Colonic mucosa (tissue), 4 donors: ENCODE data around the gene ZBTB24. TPM values are rescaled to one million over a fixed set of nuclear protein-coding genes. Genes with fewer than 3 reads are reported as not detected.

ENCODE experiments used
- DNase-seq: peaks from one replicate; pipeline ENCODE4 v3.0.0-alpha.2; 2020
- H3K27ac ChIP-seq: fragments of 200-600 bp; one replicate; pipeline ENCODE4 v1.8.0; 2021
- H3K27me3 ChIP-seq: fragments of 200-600 bp; one replicate; pipeline ENCODE4 v1.8.0; 2021
- H3K36me3 ChIP-seq: fragments of 200-600 bp; one replicate; pipeline ENCODE4 v1.8.0; 2021
- H3K4me1 ChIP-seq: fragments of 200-600 bp; one replicate; pipeline ENCODE4 v1.8.0; 2021; ENCODE audit warnings: mild to moderate bottlenecking
- H3K4me3 ChIP-seq: fragments of 200-600 bp; one replicate; pipeline ENCODE4 v1.8.0; 2021
- H3K9ac ChIP-seq, 2 donors: one replicate each; pipeline ENCODE4 v1.7.0; 2013; ENCODE audit warnings: control low read depth in 2 of 2, low read depth in 2 of 2, low read length in 2 of 2
- H3K9me3 ChIP-seq: fragments of 200-600 bp; one replicate; pipeline ENCODE4 v1.8.0; 2021
- intact Hi-C: fragments of 100-400 bp; cut with DNase I; formaldehyde crosslinking; loops from one replicate; pipeline ENCODE4 v1.14.1; 2022
- total RNA-seq, 2 donors: library from RNA; stranded (reverse); fragmentation: NEBNext Ultra II Directional in 1 of 2; extraction: Animal tissue kit (Norgen Biotek cat#: 25700) in 1 of 2; gene quantifications; one replicate each; pipeline ENCODE4 v1.2.1, GENCODE V29; 2021
- TF ChIP-seq, protein P1 (sequence below): fragments of 200-600 bp; IDR thresholded peaks from one replicate; pipeline ENCODE4 v1.8.0; 2022; ENCODE audit warnings: antibody characterized with exemption, mild to moderate bottlenecking
- donor health status: healthy.
- donor health status: DM: no; HTN: no; CAD: no.
- donor health status: DM: no; HTN: no; CAD: no.

The ZBTB24 gene
- total RNA-seq, 2 donors from 2014 or later: 5.4 to 7.6 TPM

DNA sequence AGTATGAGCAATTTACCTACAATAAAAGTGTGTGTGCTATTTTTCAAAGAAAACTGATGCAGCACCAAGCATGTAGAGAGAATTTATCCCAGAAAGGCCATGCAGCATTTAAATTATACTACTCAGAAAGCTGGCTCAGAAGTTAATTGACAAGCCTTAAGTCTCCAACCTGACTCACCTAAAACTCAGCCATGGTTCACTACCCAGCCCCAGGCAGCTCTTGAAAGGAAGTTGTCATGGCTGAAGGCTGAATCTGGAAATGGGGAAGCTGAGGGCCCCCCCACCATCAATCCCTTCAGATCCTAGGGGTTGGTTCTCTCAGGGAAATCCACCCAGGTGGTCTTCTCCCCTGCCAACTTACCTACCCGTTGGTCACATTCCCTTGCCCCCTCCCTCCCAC, 62.3 kb downstream of the ZBTB24 start:
- no peak overlapping the region for H3K9ac ChIP-seq
- H3K9me3 ChIP-seq: no peaks in the 10 kb centered on the region
- no peaks in the 10 kb centered on the region for H3K36me3 ChIP-seq
- no peak overlapping the region for H3K4me3 ChIP-seq
- TF ChIP-seq, protein P1, sequence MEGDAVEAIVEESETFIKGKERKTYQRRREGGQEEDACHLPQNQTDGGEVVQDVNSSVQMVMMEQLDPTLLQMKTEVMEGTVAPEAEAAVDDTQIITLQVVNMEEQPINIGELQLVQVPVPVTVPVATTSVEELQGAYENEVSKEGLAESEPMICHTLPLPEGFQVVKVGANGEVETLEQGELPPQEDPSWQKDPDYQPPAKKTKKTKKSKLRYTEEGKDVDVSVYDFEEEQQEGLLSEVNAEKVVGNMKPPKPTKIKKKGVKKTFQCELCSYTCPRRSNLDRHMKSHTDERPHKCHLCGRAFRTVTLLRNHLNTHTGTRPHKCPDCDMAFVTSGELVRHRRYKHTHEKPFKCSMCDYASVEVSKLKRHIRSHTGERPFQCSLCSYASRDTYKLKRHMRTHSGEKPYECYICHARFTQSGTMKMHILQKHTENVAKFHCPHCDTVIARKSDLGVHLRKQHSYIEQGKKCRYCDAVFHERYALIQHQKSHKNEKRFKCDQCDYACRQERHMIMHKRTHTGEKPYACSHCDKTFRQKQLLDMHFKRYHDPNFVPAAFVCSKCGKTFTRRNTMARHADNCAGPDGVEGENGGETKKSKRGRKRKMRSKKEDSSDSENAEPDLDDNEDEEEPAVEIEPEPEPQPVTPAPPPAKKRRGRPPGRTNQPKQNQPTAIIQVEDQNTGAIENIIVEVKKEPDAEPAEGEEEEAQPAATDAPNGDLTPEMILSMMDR: no peak
- no peak for DNase-seq
- intact Hi-C loops: no loop called here
- no peaks in the 10 kb centered on the region for H3K4me1 ChIP-seq
- H3K27ac ChIP-seq: no peak overlapping the region
- no peaks in the 10 kb centered on the region for H3K27me3 ChIP-seq

DNA sequence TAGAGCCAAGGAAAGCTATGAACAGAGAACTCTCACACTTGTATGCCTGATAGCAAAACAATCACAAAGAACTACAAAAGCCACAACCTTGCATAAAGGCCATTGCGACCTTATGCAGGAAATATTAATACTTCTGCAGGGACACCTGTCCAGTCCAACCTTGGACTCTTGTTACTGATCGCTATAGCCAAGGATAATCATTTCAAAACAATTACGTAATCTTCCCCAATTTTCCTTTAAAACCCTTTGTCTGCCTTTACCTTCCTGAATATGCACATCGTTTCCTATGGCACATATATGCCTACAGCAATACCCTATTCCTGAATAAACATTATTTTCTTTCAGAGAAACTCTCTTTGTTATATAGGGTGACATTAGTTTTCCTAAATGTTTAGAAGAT, 65.4 kb downstream of the ZBTB24 start:
- H3K9ac ChIP-seq: no peak overlapping the region
- intact Hi-C loops: no loop called here
- TF ChIP-seq, protein P1: no peak
- H3K4me1 ChIP-seq: no peaks in the 10 kb centered on the region
- no peaks in the 10 kb centered on the region for H3K27me3 ChIP-seq
- no peak overlapping the region for H3K27ac ChIP-seq
- no peak overlapping the region for H3K4me3 ChIP-seq
- H3K9me3 ChIP-seq: no peaks in the 10 kb centered on the region
- no peak for DNase-seq
- H3K36me3 ChIP-seq: no peaks in the 10 kb centered on the region

Other genes with a start within 250 kb of the ZBTB24 start
- 100 to 1,000 TPM; 420 to 621 TPM for gene CD164, start 100.8 kb downstream of the ZBTB24 start, total RNA-seq
- 1 to 10 TPM in 1 of 2 donors, under 1 TPM in 1; 0.91 to 1.5 TPM for gene PPIL6, start 42.6 kb downstream of the ZBTB24 start, total RNA-seq
- 10 to 100 TPM; 21.9 to 27.5 TPM for gene SMPD2, start 42.5 kb downstream of the ZBTB24 start, total RNA-seq
- 10 to 100 TPM; 45.3 to 55.9 TPM for gene MICAL1, start 27.4 kb downstream of the ZBTB24 start, total RNA-seq
- 1 to 10 TPM; 5.6 to 5.7 TPM for gene AK9, start 208.0 kb upstream of the ZBTB24 start, total RNA-seq
- 10 to 100 TPM; 12.2 to 17.2 TPM for gene FIG4, start 208.1 kb upstream of the ZBTB24 start, total RNA-seq